ENCODE results near the gene ADARB2. TPM values are rescaled to one million over a fixed set of nuclear protein-coding genes. Genes with fewer than 3 reads are reported as not detected.

The ADARB2 gene
- total RNA-seq, 1 donor from 2014 or later, result 0.19 TPM

- no peak for DNase-seq (ENCODE audit: low read depth)
Observed at GRCh38 chr10:1597370-1598146, 139.8 kb downstream of the ADARB2 start.

GRCh38 chr10:1596482-1597099, 140.7 kb downstream of the ADARB2 start:
- DNase-seq (ENCODE audit: low read depth), result no peak

GRCh38 chr10:1595726-1596125, 141.6 kb downstream of the ADARB2 start:
- DNase-seq (ENCODE audit: low read depth), result no peak

GRCh38 chr10:1595242-1595600, 142.1 kb downstream of the ADARB2 start:
- no peak for DNase-seq (ENCODE audit: low read depth)

- DNase-seq (ENCODE audit: low read depth), result no peak
Observed at GRCh38 chr10:1594372-1595241, 142.7 kb downstream of the ADARB2 start.

GRCh38 chr10:1591742-1592141, 145.6 kb downstream of the ADARB2 start:
- no peak for DNase-seq (ENCODE audit: low read depth)

GRCh38 chr10:1591045-1591444, 146.3 kb downstream of the ADARB2 start:
- DNase-seq (ENCODE audit: low read depth), result no peak

- no peak for DNase-seq (ENCODE audit: low read depth)
Observed at GRCh38 chr10:1589257-1589656, 148.1 kb downstream of the ADARB2 start.

GRCh38 chr10:1582739-1583138, 154.6 kb downstream of the ADARB2 start:
- no peak for DNase-seq (ENCODE audit: low read depth)

- no peak for DNase-seq (ENCODE audit: low read depth)
Observed at GRCh38 chr10:1581189-1581588, 156.1 kb downstream of the ADARB2 start.

GRCh38 chr10:1579671-1580070, 157.7 kb downstream of the ADARB2 start:
- no peak for DNase-seq (ENCODE audit: low read depth)

- DNase-seq (ENCODE audit: low read depth), result no peak
Observed at GRCh38 chr10:1579141-1579491, 158.2 kb downstream of the ADARB2 start.

GRCh38 chr10:1578392-1579140, 158.8 kb downstream of the ADARB2 start:
- DNase-seq (ENCODE audit: low read depth), result no peak

GRCh38 chr10:1577945-1578344, 159.4 kb downstream of the ADARB2 start:
- no peak for DNase-seq (ENCODE audit: low read depth)

GRCh38 chr10:1577373-1577770, 160.0 kb downstream of the ADARB2 start:
- no peak for DNase-seq (ENCODE audit: low read depth)

- DNase-seq (ENCODE audit: low read depth), result no peak
Observed at GRCh38 chr10:1576467-1577372, 160.6 kb downstream of the ADARB2 start.

- no peak for DNase-seq (ENCODE audit: low read depth)
Observed at GRCh38 chr10:1575481-1576244, 161.7 kb downstream of the ADARB2 start.

- DNase-seq (ENCODE audit: low read depth), result no peak
Observed at GRCh38 chr10:1574719-1575118, 162.6 kb downstream of the ADARB2 start.

- no peak for DNase-seq (ENCODE audit: low read depth)
Observed at GRCh38 chr10:1573981-1574380, 163.3 kb downstream of the ADARB2 start.

Data from myocyte (in vitro differentiated cells).